GM18909 (cell line): ENCODE data around the gene SLC30A3.

Source experiments
- ATAC-seq: cut with Tn5 transposase; IDR thresholded peaks from one replicate; pipeline ENCODE4 v1.9.1; 2021; ENCODE audit warnings: mild to moderate bottlenecking; ENCODE audit not compliant: unreplicated experiment, poor library complexity

Gene SLC30A3

DNA sequence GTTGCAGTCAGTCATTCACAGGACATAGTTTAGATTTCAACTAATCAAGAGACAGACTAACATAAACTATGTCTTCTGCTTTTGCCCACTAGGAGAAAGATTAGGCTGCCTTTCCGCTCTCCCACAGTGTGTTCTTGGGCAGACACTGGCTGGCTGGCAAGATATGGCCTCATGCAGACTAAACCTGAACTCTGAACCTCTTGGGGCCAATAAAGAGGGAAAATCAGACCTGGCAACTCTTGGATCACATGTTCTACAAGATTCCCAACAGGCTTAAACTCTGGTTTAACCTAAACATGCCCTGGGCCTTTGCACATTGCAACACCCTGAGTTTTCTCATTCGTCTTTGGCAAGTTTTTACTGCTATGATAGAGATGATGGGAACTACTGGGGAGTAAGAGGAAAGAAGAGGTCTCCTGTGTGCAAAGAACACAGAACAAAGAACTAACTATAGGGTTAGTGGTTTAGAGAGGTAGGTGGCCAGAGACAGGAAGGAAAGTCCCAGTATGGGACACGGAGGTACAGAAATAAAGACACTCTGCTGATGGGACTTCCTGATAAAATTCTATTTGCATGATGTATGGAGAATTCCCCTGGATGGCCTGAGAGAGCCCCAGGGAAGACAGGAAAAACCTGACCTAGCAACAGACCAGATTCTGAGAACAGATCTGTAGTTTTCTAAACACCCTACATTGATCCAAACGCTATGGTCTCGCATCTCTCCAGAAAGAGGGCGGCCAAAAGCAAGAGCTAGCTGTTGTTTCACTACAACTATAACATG, 53.0 kb downstream of the SLC30A3 start:
- ATAC-seq = no peak

DNA sequence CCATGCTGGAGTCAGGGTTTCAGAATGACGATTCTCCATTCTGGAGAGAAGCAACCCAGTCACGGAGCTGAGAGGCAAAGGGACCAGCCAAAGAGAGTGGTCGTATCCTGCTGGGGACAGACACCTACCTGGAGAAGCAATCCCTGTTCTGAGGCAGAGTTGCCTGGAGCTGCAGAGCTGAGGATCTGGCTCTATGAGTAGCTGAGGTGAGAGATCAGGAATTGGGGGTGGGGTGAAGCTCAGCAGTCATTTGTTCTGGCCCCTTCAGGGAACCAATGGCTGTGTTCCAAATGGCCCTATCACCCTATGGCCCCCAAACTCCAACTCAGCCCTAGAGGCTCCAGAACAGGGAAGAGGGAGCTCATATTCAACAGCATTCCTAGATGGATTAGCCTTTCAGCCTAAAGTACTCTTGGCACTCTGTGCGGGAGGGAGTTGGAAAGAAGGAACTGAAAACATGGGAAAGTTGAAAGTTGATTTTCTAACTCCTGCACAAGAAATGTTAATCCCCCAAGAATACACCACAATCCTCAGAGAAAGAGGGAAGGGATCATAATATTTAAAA, 54.3 kb downstream of the SLC30A3 start:
- ATAC-seq = no peak

DNA sequence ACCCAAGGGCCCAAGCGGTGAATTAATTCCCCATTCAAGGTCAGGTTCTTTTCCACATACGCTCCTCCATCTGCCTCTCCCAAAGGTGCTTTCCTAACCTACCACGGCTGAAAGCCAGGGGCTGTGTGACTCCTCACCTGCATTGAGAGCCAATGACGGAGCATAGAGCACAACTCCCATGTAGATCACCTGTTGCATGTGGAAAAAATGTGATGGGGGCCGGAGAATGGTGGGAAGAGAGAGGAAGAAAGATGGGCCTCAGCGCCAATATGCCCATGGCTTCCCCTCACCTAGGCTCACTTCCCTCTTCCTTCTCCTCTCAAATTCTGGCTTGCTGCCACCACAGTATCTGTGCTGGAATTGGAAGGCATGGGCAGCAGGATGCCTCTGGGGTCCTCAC, 56.5 kb downstream of the SLC30A3 start:
- ATAC-seq = no peak

- no peak for ATAC-seq
Measured at GRCh38 chr2:27205206-27205605, 57.6 kb downstream of the SLC30A3 start.

DNA sequence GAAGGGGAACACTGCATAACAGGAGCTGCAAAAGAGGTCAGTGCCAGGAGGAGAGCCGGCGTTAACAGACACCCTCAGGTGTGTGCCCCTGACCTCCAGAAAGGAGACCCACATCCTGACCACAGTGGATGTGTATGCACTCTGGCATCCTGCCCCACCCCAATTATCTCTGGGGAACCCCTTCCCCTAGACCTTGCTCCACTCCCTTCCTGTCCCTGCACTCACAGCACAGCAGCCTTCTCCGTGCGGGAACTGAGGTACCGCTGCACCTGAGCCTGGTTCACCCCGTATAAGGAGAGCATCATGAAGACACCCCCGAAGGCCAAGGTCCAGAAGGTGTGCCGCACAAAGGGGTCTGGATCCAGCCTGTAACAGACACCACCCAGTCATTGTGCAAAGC, 58.3 kb downstream of the SLC30A3 start:
- ATAC-seq = no peak

- ATAC-seq = no peak
Measured at GRCh38 chr2:27203741-27204140, 59.1 kb downstream of the SLC30A3 start.
